ENCODE results near the gene WNK1. TPM values are rescaled to one million over a fixed set of nuclear protein-coding genes. Genes with fewer than 3 reads are reported as not detected.

Gene WNK1
- total RNA-seq, 2 experiments from 2014 or later, result 84.1 to 131 TPM

DNA sequence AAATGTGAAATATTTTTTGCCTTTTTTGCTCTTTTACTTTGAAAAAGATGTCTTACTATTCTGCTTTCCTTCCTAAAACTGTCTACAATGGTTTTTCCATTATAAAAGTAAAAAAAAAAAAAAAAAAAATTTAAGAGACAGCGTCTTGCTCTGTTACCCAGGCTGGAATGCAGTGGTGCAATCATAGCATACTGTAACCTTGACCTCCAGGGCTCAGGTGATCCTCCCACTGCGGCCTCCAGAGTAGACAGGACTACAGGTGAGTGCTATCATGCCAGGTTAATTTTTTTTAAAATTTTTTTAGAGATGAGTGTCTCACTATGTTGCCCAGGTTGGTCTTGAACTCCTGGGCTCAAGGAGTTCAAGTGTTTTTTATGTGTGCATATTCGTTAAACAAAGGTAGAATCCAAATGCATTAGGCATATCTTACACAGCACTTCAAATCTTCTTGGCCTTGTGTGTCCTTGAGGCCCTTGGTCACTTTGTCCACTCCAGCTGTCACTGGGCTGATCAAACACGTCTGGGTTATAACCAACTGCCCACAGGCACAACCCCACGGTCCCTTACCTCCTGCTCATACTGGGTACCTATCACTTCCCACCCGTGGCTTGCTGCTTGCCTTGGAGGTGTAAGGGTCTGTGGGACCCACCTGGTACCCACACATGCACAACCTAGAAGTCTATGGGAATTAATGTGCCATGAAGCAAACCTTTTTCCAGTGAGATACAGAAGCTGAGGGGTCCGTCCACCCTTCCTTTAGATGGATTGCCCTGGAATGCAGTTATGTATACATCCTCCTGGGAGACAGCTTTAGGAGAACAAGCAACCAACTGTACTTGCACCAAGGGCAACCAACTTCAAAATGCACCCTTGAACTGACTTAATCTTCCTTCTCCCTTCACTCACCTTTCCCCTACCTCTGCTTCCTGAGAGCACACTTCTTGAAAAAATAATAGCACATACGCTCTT is 184.3 kb downstream of the WNK1 start:
- Histone ChIP-seq H4K20me1 (ENCODE audit: insufficient read depth, low read length) (no peaks in the 10 kb centered on the region), H2AFZ (ENCODE audit: low read length) (no peak overlapping the region), H3K9me3 (ENCODE audit: low read length) (no peaks in the 10 kb centered on the region), H3K4me3 (ENCODE audit: low read depth, low read length, poor library complexity, severe bottlenecking) (no peak overlapping the region), H3K4me2 (ENCODE audit: low read length) (no peak overlapping the region), H3K9me2 (ENCODE audit: insufficient read depth, low read length) (no peaks in the 10 kb centered on the region), H3K79me2 (ENCODE audit: insufficient read depth, low read depth, low read length) (peaks cover 18% of the 10 kb centered on the region), H3K36me3 (ENCODE audit: insufficient read depth, low read length) (peaks cover 58% of the 10 kb centered on the region), H3K4me1 (ENCODE audit: insufficient read depth, low read length, poor library complexity, severe bottlenecking) (no peaks in the 10 kb centered on the region), H3K27ac (ENCODE audit: low read depth, low read length, poor library complexity, severe bottlenecking) (no peak overlapping the region)
- intact Hi-C loops (cut with micrococcal nuclease; ENCODE audit: unreplicated experiment), result no loop called here
- TF ChIP-seq CTCF (conservative IDR thresholded peaks at IDR 0.05; ENCODE audit: low read length) (no peak), EZH2phosphoT487 (IDR thresholded peaks at IDR 0.05; ENCODE audit: borderline replicate concordance, low read depth, low read length) (no peak)
- no peak for DNase-seq (ENCODE audit: low spot score)
- ChIA-PET POLR2A (interaction anchor here (0.7 to 0.9 kb wide), 2 partner anchors 10 to 159 kb away, joined by 3 to 4 read pairs; no protein-coding TSS in a partner anchor), CTCF (ENCODE audit: unreplicated experiment) (no interaction called here)
- BruUV-seq (replicated peaks), result no TSS peak

DNA sequence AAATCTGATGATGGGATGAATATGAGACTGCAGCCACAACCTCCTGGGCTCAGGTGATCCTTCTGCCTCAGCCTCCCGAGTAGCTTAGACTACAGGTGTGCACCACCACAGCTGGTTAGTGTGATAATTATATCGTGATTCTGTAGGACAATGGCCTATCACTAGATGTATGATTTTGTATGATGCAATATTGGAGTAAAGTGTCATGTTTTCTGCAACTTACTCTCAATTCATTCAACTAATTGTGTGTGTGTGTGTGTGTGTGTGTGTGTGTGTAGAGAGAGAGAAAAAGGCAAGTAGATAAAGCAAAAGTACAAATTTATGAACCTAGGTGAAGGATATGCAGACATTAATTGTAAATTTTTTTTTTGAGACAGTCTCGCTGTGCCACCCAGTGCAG is 186.4 kb downstream of the WNK1 start:
- intact Hi-C loops (cut with micrococcal nuclease; ENCODE audit: unreplicated experiment), result no loop called here
- Histone ChIP-seq H3K27ac (ENCODE audit: low read depth, low read length, poor library complexity, severe bottlenecking) (no peak overlapping the region), H3K4me3 (ENCODE audit: low read depth, low read length, poor library complexity, severe bottlenecking) (no peak overlapping the region), H4K20me1 (ENCODE audit: insufficient read depth, low read length) (no peaks in the 10 kb centered on the region), H2AFZ (ENCODE audit: low read length) (no peak overlapping the region), H3K4me1 (ENCODE audit: insufficient read depth, low read length, poor library complexity, severe bottlenecking) (no peaks in the 10 kb centered on the region), H3K9me3 (ENCODE audit: low read length) (no peaks in the 10 kb centered on the region), H3K79me2 (ENCODE audit: insufficient read depth, low read depth, low read length) (peaks cover 18% of the 10 kb centered on the region), H3K9me2 (ENCODE audit: insufficient read depth, low read length) (no peaks in the 10 kb centered on the region), H3K4me2 (ENCODE audit: low read length) (no peak overlapping the region), H3K36me3 (ENCODE audit: insufficient read depth, low read length) (peaks cover 67% of the 10 kb centered on the region)
- POLR2A ChIA-PET, result interaction anchor here (0.6 to 0.8 kb wide), 4 partner anchors 10 to 148 kb away, joined by 3 to 4 read pairs (median 4); partner anchors contain the start of gene RAD52
- no peak for DNase-seq (ENCODE audit: low spot score)
- BruUV-seq (replicated peaks), result no TSS peak
- CTCF ChIA-PET (ENCODE audit: unreplicated experiment), result no interaction called here
- TF ChIP-seq CTCF (conservative IDR thresholded peaks at IDR 0.05; ENCODE audit: low read length) (no peak), EZH2phosphoT487 (IDR thresholded peaks at IDR 0.05; ENCODE audit: borderline replicate concordance, low read depth, low read length) (no peak)

DNA sequence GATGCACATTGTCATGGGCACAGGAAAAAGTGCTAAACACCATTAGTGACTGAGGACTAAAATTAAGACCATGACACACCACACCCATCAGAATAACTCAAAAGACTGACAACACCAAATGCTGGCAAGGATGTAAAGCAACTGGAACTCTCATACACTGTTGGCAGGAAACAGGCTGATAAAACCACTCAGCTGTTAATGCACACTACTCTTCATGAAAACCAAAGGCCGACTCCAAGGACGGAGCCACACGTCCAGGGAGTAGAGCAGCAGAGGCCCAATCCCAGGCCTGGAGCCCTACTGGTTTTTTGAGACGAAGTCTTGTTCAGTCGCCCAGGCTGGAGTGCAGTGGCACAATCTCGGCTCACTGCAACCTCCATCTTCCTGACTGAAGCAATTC is 190.7 kb downstream of the WNK1 start:
- H3K9me2 ChIP-seq (ENCODE audit: insufficient read depth, low read length), result no peaks in the 10 kb centered on the region
- peaks cover 16% of the 10 kb centered on the region for H3K4me1 ChIP-seq (ENCODE audit: insufficient read depth, low read length, poor library complexity, severe bottlenecking)
- intact Hi-C loops (cut with micrococcal nuclease; ENCODE audit: unreplicated experiment), result no loop called here
- H2AFZ ChIP-seq (ENCODE audit: low read length), result no peak overlapping the region
- no TSS peak for BruUV-seq (replicated peaks)
- H3K4me3 ChIP-seq (ENCODE audit: low read depth, low read length, poor library complexity, severe bottlenecking), result no peak overlapping the region
- no peak overlapping the region for H3K4me2 ChIP-seq (ENCODE audit: low read length)
- H3K9me3 ChIP-seq (ENCODE audit: low read length), result no peaks in the 10 kb centered on the region
- H3K79me2 ChIP-seq (ENCODE audit: insufficient read depth, low read depth, low read length), result peaks cover 45% of the 10 kb centered on the region
- ChIA-PET POLR2A (interaction anchor here (0.5 kb wide), 1 partner anchor 119 kb away, joined by 3 read pairs; no protein-coding TSS in a partner anchor), CTCF (ENCODE audit: unreplicated experiment) (no interaction called here)
- peaks cover 63% of the 10 kb centered on the region for H3K36me3 ChIP-seq (ENCODE audit: insufficient read depth, low read length)
- no peaks in the 10 kb centered on the region for H4K20me1 ChIP-seq (ENCODE audit: insufficient read depth, low read length)
- TF ChIP-seq CTCF (conservative IDR thresholded peaks at IDR 0.05; ENCODE audit: low read length) (no peak), EZH2phosphoT487 (IDR thresholded peaks at IDR 0.05; ENCODE audit: borderline replicate concordance, low read depth, low read length) (no peak)
- no peak for DNase-seq (ENCODE audit: low spot score)
- no peak overlapping the region for H3K27ac ChIP-seq (ENCODE audit: low read depth, low read length, poor library complexity, severe bottlenecking)
